Gastroesophageal sphincter (tissue), 4 donors: ENCODE results near the gene ERGIC2. TPM values are rescaled to one million over a fixed set of nuclear protein-coding genes. Genes with fewer than 3 reads are reported as not detected.
"Not testable (repeated sequence)": the region's sequence is repeated elsewhere in the genome, so short reads cannot be mapped to it uniquely, and the experiment has no call there.

Source experiments
- ATAC-seq: fragments of 150-250 bp; one replicate; pipeline ENCODE4 v1.9.1; 2016; ENCODE audit warnings: mild to moderate bottlenecking, moderate library complexity
- H3K27ac ChIP-seq, 4 donors: fragments of 200-600 bp; sonication (generic) in 3 of 4; 1 replicate in 3 of 4; 2 replicates in 1 of 4; pipeline ENCODE4 v1.5.1; 2016 to 2019
- H3K27me3 ChIP-seq: fragments of 200-600 bp; sonication (generic); one replicate; pipeline ENCODE4 v1.5.1; 2019
- H3K36me3 ChIP-seq, 2 donors: fragments of 200-600 bp; sonication (generic); one replicate each; pipeline ENCODE4 v1.5.1; 2019; ENCODE audit warnings: control low read depth in 1 of 2
- H3K4me1 ChIP-seq, 3 donors: fragments of 200-600 bp; sonication (generic); 1 replicate in 2 of 3; 2 replicates in 1 of 3; pipeline ENCODE4 v1.5.1; 2016 to 2019; ENCODE audit warnings: control low read depth in 2 of 3
- H3K4me3 ChIP-seq, 2 donors: fragments of 200-600 bp; sonication (generic); one replicate each; pipeline ENCODE4 v1.5.1; 2019; ENCODE audit warnings: mild to moderate bottlenecking in 1 of 2, moderate library complexity in 1 of 2
- H3K9me3 ChIP-seq, 3 donors: fragments of 200-600 bp; sonication (generic); one replicate each; pipeline ENCODE4 v1.5.1; 2017 to 2019; ENCODE audit warnings: control low read depth in 2 of 3
- EP300 ChIP-seq: sonication (generic); formaldehyde crosslinking; IDR thresholded peaks from one replicate; pipeline ENCODE4 v1.6.1; 2017; ENCODE audit warnings: antibody characterized with exemption, mild to moderate bottlenecking
- POLR2A ChIP-seq, 2 donors: fragments of 450-650 bp; IDR thresholded peaks; one replicate each; pipeline ENCODE4 v1.6.1; 2017; ENCODE audit warnings: antibody characterized with exemption in 2 of 2, mild to moderate bottlenecking in 2 of 2, moderate library complexity in 1 of 2
- POLR2AphosphoS5 ChIP-seq: sonication (generic); formaldehyde crosslinking; IDR thresholded peaks from one replicate; pipeline ENCODE4 v1.6.1; 2017; ENCODE audit warnings: antibody characterized with exemption
- WGBS, 2 donors: methylation state at CpG; one replicate each; pipeline ENCODE4 v1.1.5; 2018; ENCODE audit warnings: low coverage in 1 of 2; 5-methylcytosine and 5-hydroxymethylcytosine counted together
- total RNA-seq, 4 donors: library from RNA; depleted of rRNA; stranded (reverse); fragments of >200 nt; gene quantifications; one replicate each; pipeline ENCODE4 v1.1.0, GENCODE V29; 2016
- TF ChIP-seq, protein P1 (sequence below), 4 experiments: fragments of 200-600 bp in 2 of 4; fragments of 450-650 bp in 2 of 4; sonication (generic) in 1 of 4; IDR thresholded peaks; one replicate each; pipeline ENCODE4 v1.5.1; 2017 to 2019; ENCODE audit warnings: antibody characterized with exemption in 4 of 4, mild to moderate bottlenecking in 2 of 4, moderate library complexity in 2 of 4

ERGIC2 gene
- total RNA-seq, 4 donors from 2014 or later = 53.6 to 111 (median 71.4) TPM

DNA sequence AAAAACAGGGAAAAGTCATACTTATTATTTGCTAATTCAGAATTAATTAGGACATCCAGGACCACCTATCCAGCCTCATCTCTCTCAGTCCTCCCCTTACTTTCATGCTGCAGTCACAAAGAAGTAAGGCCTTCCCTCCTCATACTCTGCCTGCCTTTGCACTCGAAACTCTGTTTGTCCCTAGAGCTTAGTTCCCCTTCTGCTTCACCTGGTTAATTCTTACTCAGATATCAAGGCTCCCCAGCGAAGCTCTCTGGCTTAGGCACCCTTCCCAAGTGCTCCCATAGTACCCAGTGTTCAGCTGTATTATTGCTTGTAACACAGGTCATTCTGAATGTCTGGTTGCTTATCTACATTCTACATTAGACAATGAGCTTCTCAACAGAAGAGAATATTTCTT is 81.3 kb downstream of the ERGIC2 start:
- TF ChIP-seq, protein P1, sequence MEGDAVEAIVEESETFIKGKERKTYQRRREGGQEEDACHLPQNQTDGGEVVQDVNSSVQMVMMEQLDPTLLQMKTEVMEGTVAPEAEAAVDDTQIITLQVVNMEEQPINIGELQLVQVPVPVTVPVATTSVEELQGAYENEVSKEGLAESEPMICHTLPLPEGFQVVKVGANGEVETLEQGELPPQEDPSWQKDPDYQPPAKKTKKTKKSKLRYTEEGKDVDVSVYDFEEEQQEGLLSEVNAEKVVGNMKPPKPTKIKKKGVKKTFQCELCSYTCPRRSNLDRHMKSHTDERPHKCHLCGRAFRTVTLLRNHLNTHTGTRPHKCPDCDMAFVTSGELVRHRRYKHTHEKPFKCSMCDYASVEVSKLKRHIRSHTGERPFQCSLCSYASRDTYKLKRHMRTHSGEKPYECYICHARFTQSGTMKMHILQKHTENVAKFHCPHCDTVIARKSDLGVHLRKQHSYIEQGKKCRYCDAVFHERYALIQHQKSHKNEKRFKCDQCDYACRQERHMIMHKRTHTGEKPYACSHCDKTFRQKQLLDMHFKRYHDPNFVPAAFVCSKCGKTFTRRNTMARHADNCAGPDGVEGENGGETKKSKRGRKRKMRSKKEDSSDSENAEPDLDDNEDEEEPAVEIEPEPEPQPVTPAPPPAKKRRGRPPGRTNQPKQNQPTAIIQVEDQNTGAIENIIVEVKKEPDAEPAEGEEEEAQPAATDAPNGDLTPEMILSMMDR (IDR thresholded peaks at IDR 0.05) = no peak
- H3K4me3 ChIP-seq = no peak overlapping the region
- no peaks in the 10 kb centered on the region for H3K36me3 ChIP-seq
- H3K9me3 ChIP-seq = no peaks in the 10 kb centered on the region
- WGBS, 2 donors = 33 to 80% methylated on average over 2 of the region's 2 CpGs
- no peak overlapping the region for H3K27ac ChIP-seq
- H3K27me3 ChIP-seq = no peaks in the 10 kb centered on the region
- no peaks in the 10 kb centered on the region for H3K4me1 ChIP-seq
- ATAC-seq = no peak

DNA sequence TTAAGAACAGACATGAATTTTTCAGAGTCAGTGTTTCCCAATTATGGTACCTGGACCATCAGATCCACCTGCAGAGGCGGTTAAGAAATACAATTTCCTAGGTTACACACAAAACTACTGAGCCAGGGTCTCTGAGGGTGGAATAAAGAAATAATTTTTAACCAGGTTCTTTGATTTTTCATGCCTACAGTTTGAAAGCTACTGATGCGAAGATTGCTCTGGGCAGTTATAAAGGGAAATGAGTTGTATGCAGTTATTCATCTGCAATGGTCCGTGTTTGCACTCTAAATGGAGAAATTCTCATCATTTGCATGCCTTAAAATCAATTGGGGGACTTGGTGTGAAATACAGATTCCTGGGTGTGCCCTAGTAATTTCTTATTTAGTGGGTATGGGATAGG is 89.7 kb downstream of the ERGIC2 start:
- H3K27me3 ChIP-seq = no peaks in the 10 kb centered on the region
- 90 to 97% methylated on average over 3 of the region's 3 CpGs for WGBS, 2 donors
- TF ChIP-seq, protein P1 (IDR thresholded peaks at IDR 0.05) = no peak
- TF ChIP-seq EP300 (no peak), POLR2AphosphoS5 (no peak), POLR2A (IDR thresholded peaks at IDR 0.05) (no peak)
- H3K27ac ChIP-seq = no peak overlapping the region
- H3K36me3 ChIP-seq = no peaks in the 10 kb centered on the region
- H3K4me1 ChIP-seq = no peaks in the 10 kb centered on the region
- no peaks in the 10 kb centered on the region for H3K9me3 ChIP-seq
- H3K4me3 ChIP-seq = no peak overlapping the region
- no peak for ATAC-seq

DNA sequence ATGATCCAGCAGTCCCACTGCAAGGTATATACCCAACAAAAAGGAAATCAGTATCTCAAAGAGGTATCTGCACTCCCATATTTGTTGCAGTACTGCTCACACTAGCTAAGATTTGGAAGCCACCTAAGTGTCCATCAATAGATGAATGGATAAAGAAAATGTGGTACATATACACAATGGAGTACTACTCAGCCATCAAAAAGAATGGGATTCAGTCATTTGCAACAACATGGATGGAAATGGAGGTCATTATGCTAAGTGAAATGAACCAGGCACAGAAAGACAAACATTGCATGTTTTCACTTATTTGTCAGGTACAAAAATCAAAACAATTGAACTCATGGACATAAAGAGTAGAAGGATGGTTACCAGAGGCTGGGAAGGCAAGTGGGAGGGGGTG is 90.5 kb downstream of the ERGIC2 start:
- not testable (repeated sequence) for H3K27me3 ChIP-seq, H3K27ac ChIP-seq, H3K36me3 ChIP-seq, H3K4me1 ChIP-seq, H3K4me3 ChIP-seq, H3K9me3 ChIP-seq, ATAC-seq

DNA sequence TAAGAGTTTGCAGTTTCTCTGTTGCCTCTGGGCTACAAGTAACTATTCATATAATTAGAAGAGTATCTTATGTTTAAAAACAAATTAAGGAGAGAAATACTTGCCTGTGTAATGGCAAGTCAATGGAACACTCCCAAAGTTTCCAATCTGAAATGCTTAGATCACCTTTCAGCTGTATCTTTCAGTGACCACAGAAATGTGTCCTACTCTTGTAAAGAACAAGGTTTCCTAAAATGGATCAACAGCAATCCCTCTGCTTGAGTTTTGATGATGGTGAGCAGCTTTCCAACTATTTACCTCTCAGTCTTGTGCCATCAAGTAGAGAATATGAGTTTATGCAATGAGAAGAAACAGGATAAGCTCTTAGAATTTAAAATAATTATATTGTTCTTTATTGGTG is 92.9 kb downstream of the ERGIC2 start:
- TF ChIP-seq EP300 (no peak), POLR2A (IDR thresholded peaks at IDR 0.05) (no peak), POLR2AphosphoS5 (no peak)
- TF ChIP-seq, protein P1 (IDR thresholded peaks at IDR 0.05) = no peak
- H3K9me3 ChIP-seq = no peaks in the 10 kb centered on the region
- no peaks in the 10 kb centered on the region for H3K4me1 ChIP-seq
- ATAC-seq = no peak
- no peaks in the 10 kb centered on the region for H3K27me3 ChIP-seq
- no peak overlapping the region for H3K27ac ChIP-seq
- no peak overlapping the region for H3K4me3 ChIP-seq
- no peaks in the 10 kb centered on the region for H3K36me3 ChIP-seq

DNA sequence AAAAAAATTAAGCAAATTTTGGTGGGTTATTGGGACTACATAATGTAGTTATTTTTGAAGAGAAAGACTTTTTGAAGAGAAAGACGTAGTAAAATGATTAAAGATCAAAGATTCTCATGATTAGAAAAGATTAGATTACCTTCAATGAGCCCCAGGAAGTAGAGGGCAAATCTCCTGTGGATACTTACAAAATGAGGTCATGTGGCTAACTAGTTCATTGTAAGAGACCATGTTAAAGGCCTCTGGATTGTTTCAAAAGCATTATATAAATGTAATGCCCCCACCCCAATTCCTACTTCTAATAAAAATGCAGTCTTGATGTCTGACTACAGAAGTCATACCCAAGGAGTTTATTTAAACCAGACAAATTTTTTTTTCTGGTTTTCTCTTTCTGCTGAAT is 93.3 kb downstream of the ERGIC2 start:
- no peak for TF ChIP-seq EP300
- TF ChIP-seq POLR2A (IDR thresholded peaks at IDR 0.05) = no peak
- TF ChIP-seq, protein P1 (IDR thresholded peaks at IDR 0.05) = no peak
- no peak for TF ChIP-seq POLR2AphosphoS5
- WGBS, 2 donors = 75 to 100% methylated on average over 1 of the region's 1 CpG
- Histone ChIP-seq H3K27me3 (no peaks in the 10 kb centered on the region), H3K9me3 (no peaks in the 10 kb centered on the region), H3K4me3 (no peak overlapping the region), H3K27ac (no peak overlapping the region), H3K36me3 (no peaks in the 10 kb centered on the region), H3K4me1 (no peaks in the 10 kb centered on the region)
- ATAC-seq = no peak

Other genes with a start within 250 kb of the ERGIC2 start
- 10 to 100 TPM in 2 of 4 donors, 1 to 10 TPM in 2; 8.8 to 15.8 (median 11.9) TPM for gene FAR2, start 231.9 kb downstream of the ERGIC2 start, total RNA-seq
- under 1 TPM; 0.13 to 0.57 (median 0.43) TPM for gene OVCH1, start 116.5 kb upstream of the ERGIC2 start, total RNA-seq